Neural cell (in vitro differentiated cells): ENCODE measurements around the gene BLMH.

Experiments used
- CTCF ChIP-seq: fragments of 450-650 bp; IDR thresholded peaks from 2 replicates; pipeline ENCODE4 v1.5.1; 2014; ENCODE audit warnings: antibody characterized with exemption, mild to moderate bottlenecking, moderate library complexity; ENCODE audit not compliant: poor library complexity, severe bottlenecking
- EP300 ChIP-seq: fragments of 450-650 bp; conservative IDR thresholded peaks from 2 replicates; pipeline ENCODE4 v1.6.1; 2014; ENCODE audit warnings: antibody characterized with exemption, mild to moderate bottlenecking, moderate library complexity; ENCODE audit not compliant: poor library complexity, severe bottlenecking
- EZH2 ChIP-seq: fragments of 200-600, 300-800 bp; shearing (Covaris generic), sonication (generic); IDR thresholded peaks from 2 replicates; pipeline ENCODE4 v1.6.1; 2014; ENCODE audit warnings: antibody characterized with exemption, low read length, borderline replicate concordance, mild to moderate bottlenecking; ENCODE audit not compliant: insufficient read depth, poor library complexity, severe bottlenecking
- POLR2AphosphoS5 ChIP-seq: IDR thresholded peaks from 2 replicates; pipeline ENCODE4 v1.6.1; 2012
- REST ChIP-seq: IDR thresholded peaks from 2 replicates; pipeline ENCODE4 v1.6.1; 2012; ENCODE audit warnings: borderline replicate concordance
- SMC3 ChIP-seq: fragments of 450-650 bp; conservative IDR thresholded peaks from 2 replicates; pipeline ENCODE4 v1.6.1; 2014; ENCODE audit warnings: antibody characterized with exemption, mild to moderate bottlenecking, moderate library complexity; ENCODE audit not compliant: poor library complexity
- TAF1 ChIP-seq: IDR thresholded peaks from 2 replicates; pipeline ENCODE4 v1.6.1; 2012; ENCODE audit warnings: low read depth

- TF ChIP-seq CTCF (no peak), POLR2AphosphoS5 (no peak), EZH2 (no peak), SMC3 (no peak), REST (no peak), TAF1 (no peak), EP300 (no peak)
Observed at GRCh38 chr17:30230596-30231125, 61.1 kb downstream of the BLMH start.
